RWPE1 (cell line): ENCODE results near the gene RAB9A.
"Not testable (repeated sequence)": the region's sequence is repeated elsewhere in the genome, so short reads cannot be mapped to it uniquely, and the experiment has no call there.

Source experiments
- CTCF ChIA-PET: fragments of 350-600 bp; sonication (Branson Sonifier 250); formaldehyde crosslinking; extraction: SDS; loops from one replicate; lab custom pipeline; 2021; lab: Yijun Ruan, JAX
- POLR2A ChIA-PET: fragments of 400-600 bp; formaldehyde crosslinking; extraction: SDS; loops from one replicate; lab custom pipeline; 2020; ENCODE audit warnings: antibody characterized with exemption; ENCODE audit not compliant: low non-redundant PET; lab: Yijun Ruan, JAX
- DNase-seq: peaks from one replicate; pipeline ENCODE4 v3.0.0; 2012; ENCODE audit warnings: low spot score
- H3K27ac ChIP-seq: fragments of 450-650 bp; 2 replicates; pipeline ENCODE4 v1.5.1; 2017
- TF ChIP-seq, protein P1 (sequence below): fragments of 450-650 bp; conservative IDR thresholded peaks from 2 replicates; pipeline ENCODE4 v1.5.1; 2017; ENCODE audit warnings: low read depth, mild to moderate bottlenecking

Gene RAB9A

DNA sequence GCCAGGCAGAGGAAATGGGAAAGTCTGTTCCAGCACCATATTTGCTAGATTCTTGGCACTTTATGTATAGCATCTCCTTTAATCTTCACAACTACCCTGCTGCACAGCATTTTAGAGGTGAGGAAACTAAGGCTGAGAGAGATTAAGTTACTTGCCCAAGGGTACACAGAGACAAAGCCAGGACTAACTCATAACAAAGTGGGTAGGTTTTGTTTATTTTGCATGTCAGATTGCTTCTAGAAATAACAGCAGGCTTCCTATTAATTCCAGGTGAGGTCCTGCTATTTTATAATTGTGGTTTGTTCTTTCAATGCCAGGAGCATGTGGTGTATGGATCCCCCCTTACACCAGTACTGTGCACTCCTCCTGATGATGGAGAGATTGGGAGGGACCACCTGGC, 21.0 kb upstream of the RAB9A start:
- no peak for DNase-seq
- ChIA-PET POLR2A (no interaction called here), CTCF (no interaction called here)
- H3K27ac ChIP-seq = no peak overlapping the region
- TF ChIP-seq, protein P1, sequence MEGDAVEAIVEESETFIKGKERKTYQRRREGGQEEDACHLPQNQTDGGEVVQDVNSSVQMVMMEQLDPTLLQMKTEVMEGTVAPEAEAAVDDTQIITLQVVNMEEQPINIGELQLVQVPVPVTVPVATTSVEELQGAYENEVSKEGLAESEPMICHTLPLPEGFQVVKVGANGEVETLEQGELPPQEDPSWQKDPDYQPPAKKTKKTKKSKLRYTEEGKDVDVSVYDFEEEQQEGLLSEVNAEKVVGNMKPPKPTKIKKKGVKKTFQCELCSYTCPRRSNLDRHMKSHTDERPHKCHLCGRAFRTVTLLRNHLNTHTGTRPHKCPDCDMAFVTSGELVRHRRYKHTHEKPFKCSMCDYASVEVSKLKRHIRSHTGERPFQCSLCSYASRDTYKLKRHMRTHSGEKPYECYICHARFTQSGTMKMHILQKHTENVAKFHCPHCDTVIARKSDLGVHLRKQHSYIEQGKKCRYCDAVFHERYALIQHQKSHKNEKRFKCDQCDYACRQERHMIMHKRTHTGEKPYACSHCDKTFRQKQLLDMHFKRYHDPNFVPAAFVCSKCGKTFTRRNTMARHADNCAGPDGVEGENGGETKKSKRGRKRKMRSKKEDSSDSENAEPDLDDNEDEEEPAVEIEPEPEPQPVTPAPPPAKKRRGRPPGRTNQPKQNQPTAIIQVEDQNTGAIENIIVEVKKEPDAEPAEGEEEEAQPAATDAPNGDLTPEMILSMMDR = no peak

DNA sequence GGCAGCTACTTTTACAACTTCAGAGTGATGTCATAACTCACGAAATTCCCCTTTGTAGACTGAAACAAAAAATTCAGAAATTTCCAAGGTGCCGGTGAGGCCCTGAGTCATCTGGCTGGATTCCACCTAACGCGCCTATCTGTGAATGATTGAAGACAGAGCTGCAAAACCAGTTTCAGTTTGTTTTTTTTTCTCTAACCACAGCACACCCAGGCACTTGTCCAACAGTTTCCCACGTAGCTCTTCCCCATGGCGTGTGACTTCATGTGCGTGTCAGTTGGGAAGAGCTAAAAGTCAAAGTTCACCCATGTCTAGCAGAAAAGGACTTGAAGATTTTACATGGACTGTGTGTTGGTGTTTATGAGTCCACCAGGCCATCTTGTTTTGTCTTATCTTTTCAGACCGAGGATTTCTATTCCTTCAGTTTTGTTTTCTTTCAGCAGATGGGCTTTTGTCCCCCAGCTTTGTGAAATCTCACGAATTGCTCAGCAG, 19.6 kb upstream of the RAB9A start:
- ChIA-PET POLR2A (no interaction called here), CTCF (no interaction called here)

DNA sequence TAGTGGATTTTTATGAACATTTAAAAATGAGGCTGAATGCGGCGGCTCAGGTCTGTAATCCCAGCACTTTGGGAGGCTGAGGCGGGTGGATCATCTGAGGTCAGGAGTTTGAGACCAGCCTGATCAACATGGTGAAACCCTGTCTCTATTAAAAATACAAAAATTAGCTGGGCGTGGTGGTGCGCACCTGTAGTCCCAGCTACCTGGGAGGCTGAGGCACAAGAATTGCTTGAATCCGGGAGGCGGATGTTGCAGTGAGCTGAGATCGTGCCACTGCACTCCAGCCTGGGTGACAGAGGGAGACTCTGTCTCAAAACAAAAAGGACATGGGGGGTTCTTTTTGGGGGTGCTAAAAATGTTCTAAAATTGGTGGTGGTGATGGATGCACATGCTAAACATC, 19.2 kb upstream of the RAB9A start:
- POLR2A ChIA-PET, DNase-seq, CTCF ChIA-PET: not testable (repeated sequence)
- H3K27ac ChIP-seq = peak overlapping the region; percentile 72

More for the DNA sequence above, 19.6 kb upstream of the RAB9A start:
- TF ChIP-seq, protein P1 = no peak
- peak; percentile 69 for DNase-seq
- H3K27ac ChIP-seq = peak overlapping the region; percentile 72

DNA sequence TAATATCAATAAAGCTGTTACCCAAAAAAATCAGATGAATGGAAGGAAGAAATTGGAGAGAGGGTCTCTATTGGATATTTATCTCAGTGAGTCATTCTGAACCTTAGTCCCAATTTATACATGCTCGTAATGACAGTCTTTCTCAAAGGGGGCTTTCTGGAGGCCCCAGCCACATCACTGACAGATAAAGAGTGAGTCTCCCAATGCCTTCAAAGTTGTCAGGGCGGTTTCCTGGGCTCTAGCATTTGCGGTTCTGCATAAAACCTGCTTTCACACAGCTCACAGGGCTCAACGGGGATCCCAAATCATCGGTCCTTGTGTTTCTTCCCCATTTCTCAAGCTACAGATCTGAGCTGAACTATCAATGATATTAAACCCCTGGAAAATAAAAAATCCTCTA, 18.7 kb upstream of the RAB9A start:
- DNase-seq = no peak
- POLR2A ChIA-PET = no interaction called here
- TF ChIP-seq, protein P1 = no peak
- no peak overlapping the region for H3K27ac ChIP-seq
- CTCF ChIA-PET = no interaction called here

DNA sequence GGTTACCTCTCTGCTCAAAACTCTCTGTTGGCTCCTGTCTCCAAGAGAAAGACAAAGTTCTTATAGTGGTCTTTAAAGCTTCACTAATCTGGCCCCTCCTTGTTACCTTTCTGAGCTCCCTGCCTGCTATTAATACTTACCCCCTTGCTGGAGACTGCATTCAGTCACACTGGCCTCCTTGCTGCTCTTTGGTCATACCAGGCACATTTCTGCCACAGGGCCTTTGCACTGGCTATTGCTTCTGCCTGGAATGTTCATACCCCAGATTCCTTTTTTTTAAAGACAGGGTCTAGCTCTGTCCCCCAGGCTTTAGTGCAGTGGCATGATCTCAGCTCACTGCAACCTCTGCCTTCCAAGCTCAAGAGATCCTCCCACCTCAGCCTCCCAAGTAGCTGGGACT, 15.9 kb upstream of the RAB9A start:
- no peak overlapping the region for H3K27ac ChIP-seq
- CTCF ChIA-PET = no interaction called here
- POLR2A ChIA-PET = interaction anchor here (0.5 kb wide), 1 partner anchor 697 kb away, joined by 5 read pairs; no protein-coding TSS in a partner anchor
- TF ChIP-seq, protein P1 = no peak
- no peak for DNase-seq

DNA sequence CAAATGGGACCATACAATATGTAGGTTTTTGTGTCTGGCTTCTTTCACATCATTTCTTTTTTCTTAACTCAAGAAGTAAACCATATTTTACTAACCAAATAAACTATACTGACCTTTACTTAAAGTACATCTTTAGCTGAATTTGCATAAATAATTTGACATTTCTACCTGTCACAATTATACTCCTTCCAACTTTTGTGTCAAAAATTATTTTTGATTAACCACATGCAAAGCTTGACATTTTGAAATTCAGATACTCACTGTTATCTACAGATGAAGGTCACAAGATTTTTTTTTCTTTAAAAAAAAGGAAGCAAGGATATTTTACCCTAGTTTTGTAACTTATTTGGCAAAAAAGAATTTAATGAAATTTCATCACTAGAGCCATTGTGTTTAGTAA, 12.0 kb upstream of the RAB9A start:
- ChIA-PET CTCF (no interaction called here), POLR2A (no interaction called here)
- TF ChIP-seq, protein P1 = no peak
- no peak for DNase-seq
- H3K27ac ChIP-seq = no peak overlapping the region

DNA sequence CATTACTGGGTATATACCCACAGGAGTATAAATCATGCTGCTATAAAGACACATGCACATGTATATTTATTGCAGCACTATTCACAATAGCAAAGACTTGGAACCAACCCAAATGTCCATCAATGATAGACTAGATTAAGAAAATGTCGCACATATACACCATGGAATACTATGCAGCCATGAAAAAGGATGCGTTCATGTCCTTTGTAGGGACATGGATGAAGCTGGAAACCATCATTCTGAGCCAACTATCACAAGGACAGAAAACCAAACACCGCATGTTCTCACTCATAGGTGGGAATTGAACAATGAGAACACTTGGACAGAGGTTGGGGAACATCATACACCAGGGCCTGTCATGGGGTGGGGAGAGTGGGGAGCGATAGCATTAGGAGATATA, 9.2 kb upstream of the RAB9A start:
- CTCF ChIA-PET, H3K27ac ChIP-seq, DNase-seq, POLR2A ChIA-PET: not testable (repeated sequence)

DNA sequence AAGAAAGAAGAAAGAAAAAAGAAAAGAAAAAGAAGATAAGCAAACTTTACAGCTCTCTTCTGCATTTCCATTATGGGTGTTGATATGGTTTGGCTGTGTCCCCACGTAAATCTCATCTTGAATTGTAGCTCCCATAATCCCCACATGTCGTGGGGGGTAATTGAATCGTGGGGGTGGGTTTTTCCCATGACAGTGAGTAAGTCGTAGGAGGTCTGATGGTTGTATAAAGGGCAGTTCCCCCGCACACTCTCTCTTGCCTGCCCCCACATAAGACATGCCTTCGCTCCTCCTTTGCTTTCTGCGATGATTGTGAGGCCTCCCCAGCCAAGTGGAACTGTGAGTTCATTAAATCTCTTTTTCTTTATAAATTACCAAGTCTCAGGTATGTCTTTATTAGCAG, 7.3 kb upstream of the RAB9A start:
- ChIA-PET POLR2A (no interaction called here), CTCF (no interaction called here)
- TF ChIP-seq, protein P1 = no peak
- H3K27ac ChIP-seq = no peak overlapping the region
- no peak for DNase-seq
